RWPE2 (cell line): Measurements from ENCODE around the gene PLXNC1.
A peak's percentile ranks its signal among the peaks of the same experiment; 100 is the strongest.

Experiments
- ATAC-seq: fragments of 200-7000 bp; cut with Tn5 transposase; 3 replicates; pipeline ENCODE4 v1.9.1; 2021; ENCODE audit warnings: low read depth
- DNase-seq: peaks from one replicate; pipeline ENCODE4 v3.0.0-alpha.2; 2020; ENCODE audit warnings: low spot score
- H3K27ac ChIP-seq: fragments of 450-650 bp; 2 replicates; pipeline ENCODE4 v1.5.1; 2017; ENCODE audit warnings: mild to moderate bottlenecking; ENCODE audit not compliant: poor library complexity, severe bottlenecking
- H3K27me3 ChIP-seq: fragments of 250-450 bp; sonication (Bioruptor Pico); 2 replicates; pipeline ENCODE4 v1.5.1; 2021; ENCODE audit warnings: mild to moderate bottlenecking, moderate library complexity; ENCODE audit not compliant: insufficient read depth, poor library complexity, severe bottlenecking
- H3K36me3 ChIP-seq: fragments of 250-450 bp; sonication (Bioruptor Pico); 2 replicates; pipeline ENCODE4 v1.5.1; 2020; ENCODE audit warnings: low read depth, mild to moderate bottlenecking, moderate library complexity
- H3K4me1 ChIP-seq: fragments of 250-450 bp; sonication (Bioruptor Pico); 2 replicates; pipeline ENCODE4 v1.5.1; 2021; ENCODE audit warnings: mild to moderate bottlenecking, moderate library complexity; ENCODE audit not compliant: insufficient read depth, poor library complexity, severe bottlenecking
- H3K4me3 ChIP-seq: fragments of 250-450 bp; sonication (Bioruptor Pico); 2 replicates; pipeline ENCODE4 v1.5.1; 2021; ENCODE audit warnings: mild to moderate bottlenecking, moderate library complexity; ENCODE audit not compliant: severe bottlenecking
- H3K9me3 ChIP-seq: fragments of 250-450 bp; sonication (Bioruptor Pico); 2 replicates; pipeline ENCODE4 v1.5.1; 2021; ENCODE audit warnings: mild to moderate bottlenecking, moderate library complexity; ENCODE audit not compliant: severe bottlenecking
- TF ChIP-seq, protein P1 (sequence below): fragments of 450-650 bp; IDR thresholded peaks from one replicate; pipeline ENCODE4 v1.5.1; 2017; ENCODE audit warnings: mild to moderate bottlenecking, moderate library complexity; ENCODE audit not compliant: poor library complexity, severe bottlenecking

PLXNC1 gene

DNA sequence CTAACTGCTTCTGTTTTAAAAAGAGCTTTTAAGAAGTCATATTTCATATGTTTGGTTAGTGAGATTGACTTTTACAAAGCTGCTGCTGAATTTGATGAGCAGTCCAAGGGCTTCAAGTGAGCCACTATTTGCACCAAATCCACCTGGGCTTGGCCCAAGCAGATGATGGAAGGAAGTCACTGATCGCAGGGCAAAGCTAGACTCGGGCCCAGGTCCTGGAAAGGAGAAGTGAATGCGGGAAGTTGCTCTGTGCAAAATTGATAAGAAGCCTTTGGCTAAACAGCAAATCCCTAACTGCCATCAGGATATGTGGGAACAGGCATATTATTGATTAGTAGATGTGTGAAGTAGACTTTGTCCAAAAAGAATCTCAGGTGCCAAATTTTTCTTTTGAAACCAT, 30.5 kb downstream of the PLXNC1 start:
- Histone ChIP-seq H3K36me3 (no peaks in the 10 kb centered on the region), H3K4me1 (peaks cover 20% of the 10 kb centered on the region), H3K4me3 (no peak overlapping the region), H3K27me3 (no peaks in the 10 kb centered on the region), H3K9me3 (no peaks in the 10 kb centered on the region), H3K27ac (no peak overlapping the region)
- DNase-seq: no peak
- TF ChIP-seq, protein P1, sequence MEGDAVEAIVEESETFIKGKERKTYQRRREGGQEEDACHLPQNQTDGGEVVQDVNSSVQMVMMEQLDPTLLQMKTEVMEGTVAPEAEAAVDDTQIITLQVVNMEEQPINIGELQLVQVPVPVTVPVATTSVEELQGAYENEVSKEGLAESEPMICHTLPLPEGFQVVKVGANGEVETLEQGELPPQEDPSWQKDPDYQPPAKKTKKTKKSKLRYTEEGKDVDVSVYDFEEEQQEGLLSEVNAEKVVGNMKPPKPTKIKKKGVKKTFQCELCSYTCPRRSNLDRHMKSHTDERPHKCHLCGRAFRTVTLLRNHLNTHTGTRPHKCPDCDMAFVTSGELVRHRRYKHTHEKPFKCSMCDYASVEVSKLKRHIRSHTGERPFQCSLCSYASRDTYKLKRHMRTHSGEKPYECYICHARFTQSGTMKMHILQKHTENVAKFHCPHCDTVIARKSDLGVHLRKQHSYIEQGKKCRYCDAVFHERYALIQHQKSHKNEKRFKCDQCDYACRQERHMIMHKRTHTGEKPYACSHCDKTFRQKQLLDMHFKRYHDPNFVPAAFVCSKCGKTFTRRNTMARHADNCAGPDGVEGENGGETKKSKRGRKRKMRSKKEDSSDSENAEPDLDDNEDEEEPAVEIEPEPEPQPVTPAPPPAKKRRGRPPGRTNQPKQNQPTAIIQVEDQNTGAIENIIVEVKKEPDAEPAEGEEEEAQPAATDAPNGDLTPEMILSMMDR: no peak
- ATAC-seq: no peak

DNA sequence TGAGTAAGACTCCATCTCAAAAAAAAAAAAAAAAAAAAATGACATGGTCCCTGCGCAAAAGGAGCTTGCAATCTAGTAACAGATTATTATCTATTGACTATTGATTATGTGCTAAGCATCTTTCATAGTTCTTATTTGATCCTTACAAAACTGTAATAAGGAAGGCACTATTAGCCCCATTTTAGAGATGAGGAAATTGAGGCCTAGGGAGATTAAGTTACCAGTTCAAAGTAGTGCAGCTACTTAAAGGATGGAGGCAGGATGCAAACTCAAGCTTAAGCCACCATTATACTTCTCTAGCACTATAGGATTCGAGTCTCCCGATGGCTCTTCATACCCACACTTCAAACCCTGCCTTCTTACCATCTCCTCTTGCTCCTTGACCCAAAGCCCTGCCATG, 31.3 kb downstream of the PLXNC1 start:
- TF ChIP-seq, protein P1: no peak
- peaks cover 20% of the 10 kb centered on the region for H3K4me1 ChIP-seq
- no peaks in the 10 kb centered on the region for H3K27me3 ChIP-seq
- H3K9me3 ChIP-seq: no peaks in the 10 kb centered on the region
- DNase-seq (no peak), ATAC-seq (no peak)
- H3K4me3 ChIP-seq: no peak overlapping the region
- H3K36me3 ChIP-seq: no peaks in the 10 kb centered on the region
- no peak overlapping the region for H3K27ac ChIP-seq

DNA sequence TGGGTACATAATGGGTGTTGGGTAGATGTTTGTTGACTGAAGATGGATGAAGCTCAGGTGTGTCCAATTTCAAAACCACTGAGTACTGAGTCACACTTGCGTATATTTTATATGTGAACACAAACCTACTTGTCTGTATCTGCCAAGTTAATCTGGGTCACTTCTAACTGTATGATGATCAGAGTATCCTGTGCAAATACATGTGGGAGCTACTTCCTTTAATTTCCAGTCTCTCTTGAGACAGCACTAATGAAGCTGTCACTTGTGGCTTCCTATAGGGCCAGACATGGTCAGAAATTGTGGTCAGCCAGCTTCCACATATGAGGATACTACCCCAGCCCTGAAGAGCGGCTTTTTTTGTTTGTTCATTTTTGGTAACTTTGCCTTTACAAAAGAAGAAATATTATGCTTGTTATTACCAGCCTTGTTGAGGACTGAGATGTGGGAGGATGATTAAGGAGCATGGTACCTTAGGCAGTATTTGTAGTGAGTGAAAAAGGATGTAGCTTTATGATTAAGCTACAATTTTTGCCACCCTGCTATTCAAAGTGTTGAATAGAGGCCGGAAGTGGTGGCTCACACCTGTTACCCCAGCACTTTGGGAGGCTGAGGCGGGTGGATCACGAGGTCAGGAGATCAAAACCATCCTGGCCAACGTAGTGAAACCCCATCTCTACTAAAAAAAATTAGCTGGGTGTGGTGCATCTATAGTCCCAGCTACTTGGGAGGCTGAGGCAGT, 32.4 kb downstream of the PLXNC1 start:
- no peak overlapping the region for H3K27ac ChIP-seq
- no peaks in the 10 kb centered on the region for H3K9me3 ChIP-seq
- H3K4me3 ChIP-seq: no peak overlapping the region
- ATAC-seq (peak; percentile 73), DNase-seq (no peak)
- H3K36me3 ChIP-seq: no peaks in the 10 kb centered on the region
- TF ChIP-seq, protein P1: no peak
- no peaks in the 10 kb centered on the region for H3K27me3 ChIP-seq
- peaks cover 19% of the 10 kb centered on the region for H3K4me1 ChIP-seq

DNA sequence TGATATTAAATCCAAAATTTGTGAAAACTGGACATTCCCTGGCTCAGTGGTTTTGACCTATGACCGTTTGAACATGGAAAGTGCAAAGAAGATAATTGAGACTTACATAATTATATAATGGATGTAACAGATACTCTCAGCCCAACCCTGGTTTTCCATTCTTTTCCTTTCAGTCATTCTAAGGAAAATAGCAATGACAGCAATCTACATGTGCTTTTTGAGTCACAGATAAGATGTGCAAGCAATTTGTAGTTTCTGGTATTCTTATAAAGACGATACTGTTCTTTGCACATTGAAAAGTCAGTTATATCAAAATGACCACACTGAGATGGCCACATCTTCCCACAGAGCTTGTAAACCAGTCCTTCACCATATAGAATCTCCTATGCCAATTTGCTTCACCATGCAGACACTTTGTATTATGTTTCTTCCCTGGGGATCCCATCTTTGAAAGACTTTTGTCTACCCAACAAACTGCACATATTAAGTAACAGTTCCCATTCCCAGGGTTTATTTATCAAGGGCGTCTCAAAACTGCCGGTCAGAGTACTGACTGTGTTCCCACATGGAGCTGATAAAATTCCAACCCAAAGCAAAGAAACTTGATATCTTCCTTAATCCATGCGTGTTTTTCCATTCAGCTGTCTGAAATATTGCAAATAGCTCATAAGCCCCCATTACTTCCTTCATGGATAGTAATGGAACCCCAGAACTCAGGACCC, 34.8 kb downstream of the PLXNC1 start:
- TF ChIP-seq, protein P1: no peak
- H3K4me1 ChIP-seq: peaks cover 8% of the 10 kb centered on the region
- DNase-seq (no peak), ATAC-seq (no peak)
- H3K36me3 ChIP-seq: no peaks in the 10 kb centered on the region
- no peaks in the 10 kb centered on the region for H3K9me3 ChIP-seq
- no peak overlapping the region for H3K4me3 ChIP-seq
- no peaks in the 10 kb centered on the region for H3K27me3 ChIP-seq
- H3K27ac ChIP-seq: no peak overlapping the region
